HepG2 (cell line): ENCODE data around the gene FETUB.

Source experiments
- JUND ChIP-seq: sonication (generic); formaldehyde crosslinking; IDR thresholded peaks from 2 replicates; pipeline ENCODE4 v1.8.0; 2022; ENCODE audit warnings: mild to moderate bottlenecking, missing genetic modification reagents
- MYC ChIP-seq: sonication (generic); formaldehyde crosslinking; IDR thresholded peaks from 2 replicates; pipeline ENCODE4 v1.9.0; 2021; ENCODE audit warnings: missing genetic modification reagents, borderline replicate concordance
- POLR2AphosphoS5 ChIP-seq: IDR thresholded peaks from 2 replicates; pipeline ENCODE4 v1.6.1; 2012; ENCODE audit warnings: low read depth, low read length
- RCOR2 ChIP-seq: IDR thresholded peaks from 2 replicates; pipeline ENCODE4 v1.6.1; 2016; ENCODE audit warnings: missing biosample characterization, missing genetic modification reagents
- TF ChIP-seq, protein P1 (sequence below): sonication (generic); formaldehyde crosslinking; IDR thresholded peaks from 2 replicates; pipeline ENCODE4 v1.5.0; 2020; ENCODE audit warnings: mild to moderate bottlenecking, missing genetic modification reagents, moderate library complexity

DNA sequence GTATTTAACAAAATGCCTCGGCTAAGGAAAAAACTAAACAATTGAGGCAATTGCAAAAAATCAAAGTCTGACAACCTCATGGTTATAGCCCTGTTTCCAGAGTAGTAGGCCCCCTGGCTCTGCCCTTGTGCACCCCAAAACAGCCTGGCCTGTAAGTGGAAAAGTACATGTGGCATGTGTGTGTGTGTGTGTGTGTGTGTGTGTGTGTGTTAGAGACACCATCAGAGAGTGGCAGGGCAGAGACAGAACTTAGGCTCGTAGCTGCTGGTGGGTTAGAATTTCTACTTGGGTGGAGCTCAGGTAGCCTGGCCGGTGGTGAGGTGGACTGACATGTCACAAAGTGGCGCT lies 41.4 kb upstream of the FETUB start:
- TF ChIP-seq, protein P1, sequence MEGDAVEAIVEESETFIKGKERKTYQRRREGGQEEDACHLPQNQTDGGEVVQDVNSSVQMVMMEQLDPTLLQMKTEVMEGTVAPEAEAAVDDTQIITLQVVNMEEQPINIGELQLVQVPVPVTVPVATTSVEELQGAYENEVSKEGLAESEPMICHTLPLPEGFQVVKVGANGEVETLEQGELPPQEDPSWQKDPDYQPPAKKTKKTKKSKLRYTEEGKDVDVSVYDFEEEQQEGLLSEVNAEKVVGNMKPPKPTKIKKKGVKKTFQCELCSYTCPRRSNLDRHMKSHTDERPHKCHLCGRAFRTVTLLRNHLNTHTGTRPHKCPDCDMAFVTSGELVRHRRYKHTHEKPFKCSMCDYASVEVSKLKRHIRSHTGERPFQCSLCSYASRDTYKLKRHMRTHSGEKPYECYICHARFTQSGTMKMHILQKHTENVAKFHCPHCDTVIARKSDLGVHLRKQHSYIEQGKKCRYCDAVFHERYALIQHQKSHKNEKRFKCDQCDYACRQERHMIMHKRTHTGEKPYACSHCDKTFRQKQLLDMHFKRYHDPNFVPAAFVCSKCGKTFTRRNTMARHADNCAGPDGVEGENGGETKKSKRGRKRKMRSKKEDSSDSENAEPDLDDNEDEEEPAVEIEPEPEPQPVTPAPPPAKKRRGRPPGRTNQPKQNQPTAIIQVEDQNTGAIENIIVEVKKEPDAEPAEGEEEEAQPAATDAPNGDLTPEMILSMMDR (CRISPR knock-in tag): peak; percentile 59
- no peak; the same call in 1 of the 2 replicates for TF ChIP-seq JUND (CRISPR knock-in tag)
- no peak for TF ChIP-seq POLR2AphosphoS5
- TF ChIP-seq RCOR2 (CRISPR knock-in tag): no peak
- TF ChIP-seq MYC (CRISPR knock-in tag): 0 out of 2 replicates have a peak, but pooled peaks have one; percentile 5
